NCI-H1105 (cell line): Measurements from ENCODE around the gene THRA.

ENCODE experiments used
- DNase-seq: peaks from one replicate; lab custom pipeline; 2025; lab: John Stamatoyannopoulos, UW

Gene THRA

GRCh38 chr17:40064971-40065768, 2.4 kb downstream of the THRA start:
- no peak for DNase-seq

GRCh38 chr17:40065769-40066510, 3.2 kb downstream of the THRA start:
- no peak for DNase-seq

- no peak for DNase-seq
These were observed 4.9 kb downstream of the THRA start for GRCh38 chr17:40067710-40068109.

- no peak for DNase-seq
These were observed 5.4 kb downstream of the THRA start for GRCh38 chr17:40068129-40068581.

- DNase-seq = no peak
These were observed 5.8 kb downstream of the THRA start for GRCh38 chr17:40068584-40068916.

- peak; percentile 61 for DNase-seq
These were observed 6.4 kb downstream of the THRA start for GRCh38 chr17:40068917-40069750.

- peak; percentile 63 for DNase-seq
These were observed 7.3 kb downstream of the THRA start for GRCh38 chr17:40069751-40070708.

- DNase-seq = no peak
These were observed 8.0 kb downstream of the THRA start for GRCh38 chr17:40070709-40071312.

GRCh38 chr17:40071313-40072039, 8.7 kb downstream of the THRA start:
- DNase-seq = no peak

GRCh38 chr17:40072040-40072734, 9.4 kb downstream of the THRA start:
- peak; percentile 92 for DNase-seq

- no peak for DNase-seq
These were observed 10.1 kb downstream of the THRA start for GRCh38 chr17:40072735-40073346.

GRCh38 chr17:40073454-40074174, 10.8 kb downstream of the THRA start:
- DNase-seq = no peak

- no peak for DNase-seq
These were observed 11.4 kb downstream of the THRA start for GRCh38 chr17:40074175-40074512.

- no peak for DNase-seq
These were observed 12.1 kb downstream of the THRA start for GRCh38 chr17:40074871-40075200.

- peak; percentile 85 for DNase-seq
These were observed 12.6 kb downstream of the THRA start for GRCh38 chr17:40075201-40075941.

GRCh38 chr17:40075942-40076498, 13.3 kb downstream of the THRA start:
- DNase-seq = no peak

GRCh38 chr17:40076591-40076990, 13.8 kb downstream of the THRA start:
- no peak for DNase-seq

- no peak for DNase-seq
These were observed 16.8 kb downstream of the THRA start for GRCh38 chr17:40079545-40079944.
